Astrocyte of the hippocampus (primary cell): ENCODE data around the gene RNF19B.
"Not testable (repeated sequence)": the region's sequence is repeated elsewhere in the genome, so short reads cannot be mapped to it uniquely, and the experiment has no call there.

Experiments
- DNase-seq: peaks from one replicate; pipeline ENCODE4 v3.0.0; 2011; ENCODE audit warnings: low read depth, low spot score

Gene RNF19B

DNA sequence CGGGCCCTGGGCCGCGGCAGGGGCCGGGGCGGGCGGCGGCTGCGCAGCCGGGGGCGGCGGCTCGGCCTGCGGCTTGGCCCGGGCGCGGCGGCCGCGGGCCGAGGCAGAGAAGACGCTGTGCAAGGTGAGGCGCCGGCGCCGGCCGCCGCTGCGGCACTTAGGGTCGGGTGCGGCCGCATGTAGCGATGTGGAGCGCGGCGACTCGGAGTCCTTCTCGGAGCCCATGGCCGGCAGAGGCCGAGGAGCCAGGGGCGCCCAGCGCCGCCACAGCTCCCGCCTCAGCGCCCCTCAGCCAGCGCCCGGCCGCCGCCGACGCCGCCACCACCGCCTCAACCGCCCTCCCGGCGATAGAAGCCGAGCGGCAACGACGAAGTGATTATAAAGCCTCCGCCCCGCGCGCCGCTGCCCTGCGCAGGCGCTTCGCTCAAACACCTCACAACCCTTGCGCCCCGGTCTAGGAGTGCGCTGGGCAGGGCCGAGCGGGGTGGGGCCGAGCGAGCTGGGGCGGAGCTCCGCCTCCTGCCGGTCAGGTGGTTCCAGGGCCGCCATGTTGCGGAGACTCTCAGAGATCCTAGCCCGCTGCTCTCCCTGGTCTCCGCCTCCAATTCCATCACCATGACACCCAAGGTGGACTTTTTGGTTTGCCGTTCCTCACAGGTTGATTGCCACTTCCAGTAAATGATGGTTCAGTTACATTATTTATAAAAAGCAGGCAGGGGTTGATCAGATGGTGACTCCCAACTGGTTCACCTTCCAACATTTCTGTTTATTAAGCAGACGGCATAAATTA, at the start of gene RNF19B:
Gene RNF19B, minus strand, starts transcription at position 349 of the 790 bp plus-strand sequence. Its CDS starts 124 bp downstream, at position 225.
- DNase-seq, result peak; percentile 98

- no peak for DNase-seq
Measured at GRCh38 chr1:33013791-33014190, 49.2 kb upstream of the RNF19B start.

DNA sequence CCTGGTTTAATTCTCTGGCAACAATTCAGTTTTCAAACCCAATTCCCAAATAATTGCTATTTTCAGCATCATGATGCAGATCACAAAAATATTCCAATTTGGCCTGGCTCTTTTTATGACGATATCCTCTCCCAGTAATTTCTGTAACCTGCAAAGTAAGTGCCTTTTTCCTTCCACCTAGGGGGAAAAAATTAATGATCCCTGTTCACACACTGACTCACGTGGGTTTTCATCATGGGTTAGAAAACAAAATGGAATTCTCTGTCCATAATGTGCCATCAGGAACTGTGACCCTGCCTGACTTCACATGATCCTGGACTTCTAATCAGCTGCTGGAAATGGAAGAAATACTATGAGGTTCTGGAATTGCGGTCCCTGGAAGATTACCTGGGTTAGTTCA, 47.6 kb upstream of the RNF19B start:
- DNase-seq, result no peak

DNA sequence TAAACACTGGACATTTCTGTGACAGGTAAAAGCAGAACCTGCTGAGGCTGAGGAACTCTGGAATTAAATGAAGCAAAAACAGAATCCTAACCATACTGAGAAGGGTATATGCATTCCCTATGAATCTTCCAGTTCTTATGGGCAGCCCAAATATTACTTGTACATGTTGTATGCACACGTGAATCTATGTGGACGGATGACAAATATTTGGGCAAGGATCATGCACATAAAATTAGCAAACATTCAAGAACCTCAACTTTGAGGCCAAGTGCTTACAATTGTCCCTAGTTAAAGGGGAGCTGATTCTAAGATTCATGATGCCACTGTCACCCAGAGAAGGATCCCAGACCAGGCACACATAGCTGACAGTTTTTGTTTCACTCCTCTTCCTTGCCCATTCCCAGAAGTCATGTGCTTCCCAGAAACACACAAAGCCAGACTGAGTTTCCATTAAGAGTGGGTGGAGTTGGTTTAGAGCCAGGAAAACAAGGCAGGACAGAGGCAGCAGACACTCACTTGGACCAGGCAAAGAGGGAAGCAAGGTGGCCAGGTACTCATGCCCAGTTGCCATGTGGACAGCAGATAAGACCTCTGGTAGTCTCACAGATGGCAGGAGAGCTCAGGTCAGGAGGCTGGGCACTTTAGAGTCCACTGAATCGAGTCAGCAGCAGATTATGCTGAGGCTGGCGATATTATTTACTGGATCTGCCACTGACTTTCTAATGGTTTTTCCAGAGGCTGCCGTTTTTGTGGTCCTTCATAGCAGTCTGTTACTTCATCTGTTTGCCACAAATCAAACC, 46.5 kb upstream of the RNF19B start:
- DNase-seq, result peak; percentile 72

DNA sequence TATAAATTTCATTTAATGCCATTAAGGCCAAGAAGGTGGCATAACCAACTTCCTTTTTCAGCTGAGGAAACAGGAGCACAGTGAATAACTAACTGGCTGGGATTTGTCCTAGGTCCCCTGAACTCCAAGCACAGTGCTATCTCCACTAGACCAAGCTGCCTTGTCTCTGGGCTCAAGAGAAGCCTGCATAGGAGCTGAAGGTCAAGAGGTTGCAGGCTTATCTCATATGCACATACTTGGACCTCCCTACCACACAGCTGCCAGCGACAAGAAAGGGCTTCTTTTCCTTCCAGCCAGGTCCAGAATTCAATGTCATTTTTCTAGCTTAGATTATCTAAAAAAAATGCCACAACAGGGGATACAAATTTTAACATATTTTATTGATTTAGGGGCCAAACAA, 45.0 kb upstream of the RNF19B start:
- no peak for DNase-seq

- DNase-seq, result peak; percentile 45
Measured at GRCh38 chr1:33008051-33008914, 43.7 kb upstream of the RNF19B start.

GRCh38 chr1:33007190-33008050, 42.8 kb upstream of the RNF19B start:
- DNase-seq, result peak; percentile 93

DNA sequence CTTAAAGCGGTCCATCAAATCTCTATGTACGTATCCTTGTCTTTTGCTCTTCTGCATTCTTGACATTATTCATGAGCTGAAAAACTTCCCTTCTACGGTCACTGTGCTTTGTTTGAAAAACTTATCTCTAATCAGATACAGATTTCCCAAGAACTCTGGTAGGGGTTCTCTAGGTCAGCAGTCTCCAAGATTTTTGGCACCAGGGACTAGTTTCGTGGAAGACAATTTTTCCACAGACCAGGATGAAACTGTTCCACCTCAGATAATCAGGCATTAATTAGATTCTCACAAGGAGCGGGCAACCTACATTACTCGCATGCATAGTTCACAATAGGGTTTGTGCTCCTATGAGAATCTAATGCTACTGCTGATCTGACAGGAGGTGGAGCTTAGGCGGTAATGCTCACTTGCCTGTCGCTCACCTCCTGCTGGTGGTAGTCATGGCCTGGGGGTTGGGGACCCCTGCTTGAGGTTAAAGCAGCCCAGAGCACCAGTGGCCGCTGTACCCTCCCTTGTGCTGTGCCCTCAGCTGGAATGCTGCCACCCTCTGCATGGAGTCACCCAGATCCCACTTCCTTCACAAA, 41.3 kb upstream of the RNF19B start:
- DNase-seq, result peak; percentile 53

GRCh38 chr1:33005117-33005837, 40.7 kb upstream of the RNF19B start:
- DNase-seq, result no peak

- no peak for DNase-seq
Measured at GRCh38 chr1:33004613-33005012, 40.0 kb upstream of the RNF19B start.

DNA sequence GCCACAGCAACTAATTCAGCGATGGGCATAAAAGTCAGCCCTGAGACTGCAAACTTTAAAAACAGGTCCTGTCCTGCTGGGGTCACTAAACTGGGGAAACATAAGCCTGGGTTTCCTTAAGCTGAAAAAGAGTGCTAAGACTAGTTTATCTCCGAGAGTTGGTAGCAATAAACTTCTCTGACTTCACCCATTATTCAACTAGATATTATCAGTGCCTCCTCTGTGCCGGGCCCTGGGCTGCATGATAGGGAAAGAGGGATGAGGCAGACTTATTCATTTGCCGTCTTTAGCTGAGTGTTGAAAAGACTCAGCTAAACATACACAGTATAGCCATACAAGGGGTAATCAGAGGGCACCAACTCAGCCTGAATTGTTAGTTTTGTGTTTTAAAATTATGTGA, 39.0 kb upstream of the RNF19B start:
- DNase-seq, result no peak

GRCh38 chr1:33002006-33002405, 37.4 kb upstream of the RNF19B start:
- DNase-seq, result no peak

- DNase-seq, result no peak
Measured at GRCh38 chr1:33001282-33001681, 36.7 kb upstream of the RNF19B start.

GRCh38 chr1:33000427-33001026, 35.9 kb upstream of the RNF19B start:
- no peak for DNase-seq

GRCh38 chr1:32998997-32999396, 34.4 kb upstream of the RNF19B start:
- DNase-seq, result no peak

DNA sequence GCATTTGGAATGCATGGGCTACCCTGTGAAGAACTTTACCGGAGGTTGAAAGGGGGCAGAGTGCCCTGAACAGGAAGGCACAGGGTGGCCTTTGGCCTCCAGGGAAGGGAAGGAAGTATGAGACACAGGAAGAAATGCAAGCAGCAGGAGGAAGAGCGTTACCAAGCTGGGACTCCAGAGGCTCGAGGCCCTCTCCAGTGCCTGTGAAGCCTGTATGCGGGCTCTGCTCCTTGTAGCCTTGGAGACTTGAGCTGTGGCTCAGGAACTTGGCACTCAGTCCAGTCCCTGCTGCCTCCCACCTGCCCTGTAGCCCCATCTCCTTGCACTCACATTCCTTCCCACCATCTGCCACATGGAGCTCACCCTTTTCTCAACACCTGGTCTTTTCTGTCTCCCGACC, 33.5 kb upstream of the RNF19B start:
- DNase-seq, result no peak

DNA sequence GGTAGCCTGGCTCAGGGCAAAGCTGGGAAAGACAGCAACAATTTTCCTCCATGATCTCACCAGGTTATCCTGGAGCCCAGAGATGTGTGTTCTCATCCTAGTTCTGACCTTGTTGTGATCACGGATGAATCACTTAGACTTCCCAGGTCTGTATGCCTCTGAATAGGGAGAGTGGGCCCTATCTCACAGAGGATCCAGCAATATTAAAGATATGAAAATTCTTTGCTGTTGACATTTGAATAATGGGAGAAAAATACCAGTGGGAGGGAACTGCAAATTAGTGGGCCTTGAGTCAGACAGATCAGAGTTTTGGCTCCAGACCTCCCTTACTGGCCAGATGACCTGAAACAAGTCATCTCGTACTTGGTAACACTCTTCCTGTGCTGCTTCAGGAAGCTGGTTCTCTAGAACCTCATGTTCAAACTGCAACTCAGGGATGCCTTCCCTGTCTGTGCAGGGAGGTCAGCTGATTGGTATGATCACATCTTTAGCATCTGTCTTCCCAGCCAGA, 32.8 kb upstream of the RNF19B start:
- peak; percentile 43 for DNase-seq

- DNase-seq, result not testable (repeated sequence)
Measured at GRCh38 chr1:32993324-32993636, 28.7 kb upstream of the RNF19B start.
